PC-9 (cell line): Measurements from ENCODE around the gene CRYBG1.

Experiments
- EZH2 ChIP-seq: fragments of 200-600 bp; sonication (generic); IDR thresholded peaks from 2 replicates; pipeline ENCODE4 v1.8.0; 2017; ENCODE audit warnings: antibody characterized with exemption, low read depth
- TF ChIP-seq, protein P1 (sequence below): fragments of 200-600 bp; sonication (generic); conservative IDR thresholded peaks from 2 replicates; pipeline ENCODE4 v1.6.1; 2017; ENCODE audit warnings: mixed run types, antibody characterized with exemption, mild to moderate bottlenecking, moderate library complexity

DNA sequence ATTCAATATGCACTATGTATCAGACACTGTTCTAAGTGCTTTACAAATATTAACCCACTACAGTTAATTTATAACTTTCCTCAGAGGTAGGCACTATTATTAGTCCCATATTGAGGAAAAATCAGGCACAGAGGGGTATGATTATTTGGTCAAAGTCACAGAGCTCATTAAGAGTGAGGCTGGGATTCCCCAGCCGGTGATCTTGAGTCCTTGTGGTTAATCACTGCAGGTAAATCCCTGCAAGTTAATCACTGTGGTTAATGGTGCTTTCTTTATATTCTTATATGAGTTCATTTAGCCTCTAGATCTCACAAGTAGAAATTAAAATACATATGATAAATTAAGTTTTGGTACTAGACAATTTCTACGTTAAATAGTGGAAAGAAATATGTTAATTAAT, 9.2 kb downstream of the CRYBG1 start:
- TF ChIP-seq, protein P1, sequence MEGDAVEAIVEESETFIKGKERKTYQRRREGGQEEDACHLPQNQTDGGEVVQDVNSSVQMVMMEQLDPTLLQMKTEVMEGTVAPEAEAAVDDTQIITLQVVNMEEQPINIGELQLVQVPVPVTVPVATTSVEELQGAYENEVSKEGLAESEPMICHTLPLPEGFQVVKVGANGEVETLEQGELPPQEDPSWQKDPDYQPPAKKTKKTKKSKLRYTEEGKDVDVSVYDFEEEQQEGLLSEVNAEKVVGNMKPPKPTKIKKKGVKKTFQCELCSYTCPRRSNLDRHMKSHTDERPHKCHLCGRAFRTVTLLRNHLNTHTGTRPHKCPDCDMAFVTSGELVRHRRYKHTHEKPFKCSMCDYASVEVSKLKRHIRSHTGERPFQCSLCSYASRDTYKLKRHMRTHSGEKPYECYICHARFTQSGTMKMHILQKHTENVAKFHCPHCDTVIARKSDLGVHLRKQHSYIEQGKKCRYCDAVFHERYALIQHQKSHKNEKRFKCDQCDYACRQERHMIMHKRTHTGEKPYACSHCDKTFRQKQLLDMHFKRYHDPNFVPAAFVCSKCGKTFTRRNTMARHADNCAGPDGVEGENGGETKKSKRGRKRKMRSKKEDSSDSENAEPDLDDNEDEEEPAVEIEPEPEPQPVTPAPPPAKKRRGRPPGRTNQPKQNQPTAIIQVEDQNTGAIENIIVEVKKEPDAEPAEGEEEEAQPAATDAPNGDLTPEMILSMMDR, result no peak
- no peak for TF ChIP-seq EZH2
